Endodermal cell (in vitro differentiated cells): ENCODE measurements around the gene TACC3. TPM values are rescaled to one million over a fixed set of nuclear protein-coding genes. Genes with fewer than 3 reads are reported as not detected.

Experiments used
- DNase-seq: peaks from one replicate; pipeline ENCODE4 v3.0.0-alpha.2; 2017
- H3K27ac ChIP-seq: 2 replicates; pipeline ENCODE4 v1.5.1; 2013; ENCODE audit warnings: mild to moderate bottlenecking, low read depth, low read length, moderate library complexity
- H3K27me3 ChIP-seq: 2 replicates; pipeline ENCODE4 v1.6.1; 2013; ENCODE audit warnings: mild to moderate bottlenecking, low read length, moderate library complexity; ENCODE audit not compliant: insufficient read depth, control insufficient read depth, poor library complexity, severe bottlenecking
- H3K36me3 ChIP-seq: 2 replicates; pipeline ENCODE4 v1.7.0; 2013; ENCODE audit warnings: mild to moderate bottlenecking, low read length, moderate library complexity; ENCODE audit not compliant: control insufficient read depth, insufficient read depth
- H3K4me1 ChIP-seq: one replicate; pipeline ENCODE4 v1.7.0; 2013; ENCODE audit warnings: low read length; ENCODE audit not compliant: control insufficient read depth, insufficient read depth
- H3K4me3 ChIP-seq: 2 replicates; pipeline ENCODE4 v1.5.1; 2013; ENCODE audit warnings: mild to moderate bottlenecking, low read length, moderate library complexity
- H3K9ac ChIP-seq: 2 replicates; pipeline ENCODE4 v1.6.1; 2013; ENCODE audit warnings: mild to moderate bottlenecking, low read length, moderate library complexity; ENCODE audit not compliant: poor library complexity, severe bottlenecking; ENCODE audit errors: extremely low read depth
- H3K9me3 ChIP-seq: 2 replicates; pipeline ENCODE4 v1.6.1; 2013; ENCODE audit warnings: mild to moderate bottlenecking, low read length, moderate library complexity; ENCODE audit not compliant: control insufficient read depth
- H3K27ac Mint-ChIP-seq: 2 replicates; pipeline ENCODE4 v1.8.0; 2020; ENCODE audit warnings: mixed read lengths
- H3K27me3 Mint-ChIP-seq: 2 replicates; pipeline ENCODE4 v1.8.0; 2021; ENCODE audit warnings: mild to moderate bottlenecking, mixed read lengths; ENCODE audit not compliant: insufficient read depth
- H3K36me3 Mint-ChIP-seq: 2 replicates; pipeline ENCODE4 v1.8.0; 2020; ENCODE audit warnings: low read depth, mixed read lengths
- H3K4me1 Mint-ChIP-seq: 2 replicates; pipeline ENCODE4 v1.8.0; 2020; ENCODE audit warnings: mixed read lengths
- H3K4me3 Mint-ChIP-seq: 2 replicates; pipeline ENCODE4 v1.8.0; 2020; ENCODE audit warnings: mild to moderate bottlenecking, moderate library complexity, mixed read lengths
- H3K9me3 Mint-ChIP-seq: 2 replicates; pipeline ENCODE4 v1.8.0; 2020; ENCODE audit warnings: mild to moderate bottlenecking, mixed read lengths
- WGBS, 2 experiments: methylation state at CpG; one replicate each; pipeline versions ENCODE4 v1.1.5 to v1.1.7; 2013; ENCODE audit warnings: missing lambda C conversion rate in 2 of 2, mixed read lengths in 1 of 2; ENCODE audit not compliant: insufficient coverage in 1 of 2, insufficient read length in 1 of 2; 5-methylcytosine and 5-hydroxymethylcytosine counted together
- total RNA-seq, 2 donors: library from RNA; stranded (reverse); fragmentation: NEBNext Ultra II Directional in 1 of 2; extraction: Animal tissue kit (Norgen Biotek cat#: 25700) in 1 of 2; gene quantifications; 2 replicates in 1 of 2; 3 replicates in 1 of 2; pipeline ENCODE4 v1.2.1, GENCODE V29; 2021
- TF ChIP-seq, protein P1 (sequence below): fragments of 200-600 bp; sonication (generic); conservative IDR thresholded peaks from 2 replicates; pipeline ENCODE4 v1.5.0; 2021; ENCODE audit warnings: antibody characterized with exemption, mild to moderate bottlenecking

Gene TACC3
- total RNA-seq, 2 donors from 2014 or later, result 113 to 182 TPM

GRCh38 chr4:1760521-1761071 lies 39.3 kb downstream of the TACC3 start:
- Histone ChIP-seq H3K27me3 (no peaks in the 10 kb centered on the region), H3K9me3 (no peaks in the 10 kb centered on the region), H3K27ac (no peak overlapping the region), H3K36me3 (no peaks in the 10 kb centered on the region), H3K9ac (no peak overlapping the region), H3K4me3 (no peak overlapping the region), H3K4me1 (no peaks in the 10 kb centered on the region)
- Mint-ChIP-seq H3K36me3 (no peaks in the 10 kb centered on the region), H3K27ac (no peak overlapping the region), H3K4me1 (peaks cover 10% of the 10 kb centered on the region), H3K9me3 (no peaks in the 10 kb centered on the region), H3K4me3 (no peak overlapping the region), H3K27me3 (peaks cover 2% of the 10 kb centered on the region)
- TF ChIP-seq, protein P1, sequence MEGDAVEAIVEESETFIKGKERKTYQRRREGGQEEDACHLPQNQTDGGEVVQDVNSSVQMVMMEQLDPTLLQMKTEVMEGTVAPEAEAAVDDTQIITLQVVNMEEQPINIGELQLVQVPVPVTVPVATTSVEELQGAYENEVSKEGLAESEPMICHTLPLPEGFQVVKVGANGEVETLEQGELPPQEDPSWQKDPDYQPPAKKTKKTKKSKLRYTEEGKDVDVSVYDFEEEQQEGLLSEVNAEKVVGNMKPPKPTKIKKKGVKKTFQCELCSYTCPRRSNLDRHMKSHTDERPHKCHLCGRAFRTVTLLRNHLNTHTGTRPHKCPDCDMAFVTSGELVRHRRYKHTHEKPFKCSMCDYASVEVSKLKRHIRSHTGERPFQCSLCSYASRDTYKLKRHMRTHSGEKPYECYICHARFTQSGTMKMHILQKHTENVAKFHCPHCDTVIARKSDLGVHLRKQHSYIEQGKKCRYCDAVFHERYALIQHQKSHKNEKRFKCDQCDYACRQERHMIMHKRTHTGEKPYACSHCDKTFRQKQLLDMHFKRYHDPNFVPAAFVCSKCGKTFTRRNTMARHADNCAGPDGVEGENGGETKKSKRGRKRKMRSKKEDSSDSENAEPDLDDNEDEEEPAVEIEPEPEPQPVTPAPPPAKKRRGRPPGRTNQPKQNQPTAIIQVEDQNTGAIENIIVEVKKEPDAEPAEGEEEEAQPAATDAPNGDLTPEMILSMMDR, result no peak
- DNase-seq, result no peak
- WGBS, 2 experiments, result 66 to 80% methylated on average over 6 to 25 of the region's 25 CpGs

- H3K36me3 ChIP-seq, result no peaks in the 10 kb centered on the region
- H3K9me3 Mint-ChIP-seq, result no peaks in the 10 kb centered on the region
- H3K4me3 ChIP-seq, result no peak overlapping the region
- peaks cover 2% of the 10 kb centered on the region for H3K27me3 Mint-ChIP-seq
- TF ChIP-seq, protein P1, result no peak
- H3K9ac ChIP-seq, result no peak overlapping the region
- H3K27me3 ChIP-seq, result no peaks in the 10 kb centered on the region
- peaks cover 3% of the 10 kb centered on the region for H3K4me1 ChIP-seq
- no peak overlapping the region for H3K27ac Mint-ChIP-seq
- DNase-seq, result no peak
- H3K4me1 Mint-ChIP-seq, result peaks cover 13% of the 10 kb centered on the region
- no peak overlapping the region for H3K4me3 Mint-ChIP-seq
- 81 to 92% methylated on average over 7 to 20 of the region's 32 CpGs for WGBS, 2 experiments
- H3K9me3 ChIP-seq, result no peaks in the 10 kb centered on the region
- H3K27ac ChIP-seq, result no peak overlapping the region
- H3K36me3 Mint-ChIP-seq, result no peaks in the 10 kb centered on the region
Measured at GRCh38 chr4:1761130-1761689, 39.9 kb downstream of the TACC3 start.

- peaks cover 7% of the 10 kb centered on the region for H3K4me1 ChIP-seq
- no peak overlapping the region for H3K4me3 ChIP-seq
- 87 to 94% methylated on average over 10 to 20 of the region's 20 CpGs for WGBS, 2 experiments
- no peaks in the 10 kb centered on the region for H3K36me3 ChIP-seq
- no peaks in the 10 kb centered on the region for H3K27me3 ChIP-seq
- TF ChIP-seq, protein P1, result no peak
- H3K27ac Mint-ChIP-seq, result no peak overlapping the region
- no peak overlapping the region for H3K9ac ChIP-seq
- no peaks in the 10 kb centered on the region for H3K9me3 ChIP-seq
- H3K27ac ChIP-seq, result no peak overlapping the region
- DNase-seq, result no peak
- H3K9me3 Mint-ChIP-seq, result no peaks in the 10 kb centered on the region
- no peaks in the 10 kb centered on the region for H3K36me3 Mint-ChIP-seq
- no peak overlapping the region for H3K4me3 Mint-ChIP-seq
- H3K4me1 Mint-ChIP-seq, result peaks cover 13% of the 10 kb centered on the region
- peaks cover 2% of the 10 kb centered on the region for H3K27me3 Mint-ChIP-seq
Measured at GRCh38 chr4:1762264-1763010, 41.1 kb downstream of the TACC3 start.
